GM18868 (cell line): ENCODE measurements around the gene NUCKS1.
A peak's percentile ranks its signal among the peaks of the same experiment; 100 is the strongest.

Experiments used
- ATAC-seq: cut with Tn5 transposase; IDR thresholded peaks from one replicate; pipeline ENCODE4 v1.9.1; 2021; ENCODE audit warnings: mild to moderate bottlenecking, moderate library complexity; ENCODE audit not compliant: unreplicated experiment

The NUCKS1 gene

DNA sequence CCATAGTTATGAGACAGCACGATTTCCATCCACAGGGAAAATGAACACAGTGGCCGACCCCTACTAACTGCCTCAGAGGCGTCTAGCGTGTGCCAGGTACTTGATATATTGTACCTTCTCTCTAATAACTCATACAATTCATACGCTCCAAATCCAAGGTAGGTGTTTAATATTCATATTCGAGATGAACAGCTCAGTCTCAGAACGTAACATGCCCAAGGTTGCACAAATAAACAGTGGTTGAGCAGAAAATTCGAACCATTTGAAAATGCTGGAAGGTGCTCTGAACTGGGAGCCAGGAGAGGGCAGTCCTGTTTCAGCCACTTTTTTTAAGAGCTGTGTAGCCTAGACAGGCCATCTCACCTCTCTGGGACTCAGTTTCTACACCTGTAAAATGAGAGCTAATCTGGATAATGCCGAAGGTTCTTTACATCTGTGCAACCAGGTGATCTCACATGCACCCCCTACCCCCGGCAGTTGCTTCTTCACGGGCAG, 77.5 kb downstream of the NUCKS1 start:
- no peak for ATAC-seq

DNA sequence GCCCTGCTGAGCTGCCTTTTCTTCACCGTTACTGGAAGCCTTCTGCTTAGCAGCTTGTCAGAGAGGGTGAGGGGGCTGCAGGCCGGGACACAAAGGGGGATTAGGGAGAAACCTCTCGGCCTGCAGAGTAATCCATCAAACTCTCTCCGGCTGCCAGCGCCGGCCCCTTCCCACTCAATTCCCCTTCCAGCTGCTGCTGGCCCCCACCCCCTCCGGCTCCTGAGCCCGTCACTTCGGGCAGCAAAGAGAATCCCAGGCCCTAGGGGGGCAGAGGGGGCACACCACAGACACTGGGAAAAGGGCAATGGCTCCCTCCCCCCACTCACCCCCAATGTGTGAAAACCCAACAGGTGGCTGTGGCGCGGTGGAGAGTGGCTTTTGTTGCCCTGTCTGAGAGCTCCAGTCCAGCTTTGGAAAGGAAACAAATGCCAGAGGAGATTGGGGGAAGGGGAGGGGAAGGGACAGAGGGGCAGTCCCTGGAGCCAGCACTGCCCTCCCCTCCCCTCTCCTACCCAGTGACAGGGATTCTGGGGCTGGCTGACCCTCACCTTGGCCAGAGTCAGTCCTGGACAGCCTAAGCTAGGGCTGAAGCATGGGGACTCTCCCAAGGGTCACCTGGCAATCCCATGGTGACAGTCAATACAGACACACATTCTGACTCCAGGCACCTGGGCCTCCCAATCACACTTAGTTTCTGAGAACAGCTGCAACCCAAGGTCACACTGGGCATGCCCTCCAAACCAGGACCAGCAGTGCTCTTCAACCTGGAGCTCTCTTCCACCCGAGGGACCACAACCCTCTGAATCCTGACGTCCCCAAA, 79.2 kb downstream of the NUCKS1 start:
- no peak for ATAC-seq

DNA sequence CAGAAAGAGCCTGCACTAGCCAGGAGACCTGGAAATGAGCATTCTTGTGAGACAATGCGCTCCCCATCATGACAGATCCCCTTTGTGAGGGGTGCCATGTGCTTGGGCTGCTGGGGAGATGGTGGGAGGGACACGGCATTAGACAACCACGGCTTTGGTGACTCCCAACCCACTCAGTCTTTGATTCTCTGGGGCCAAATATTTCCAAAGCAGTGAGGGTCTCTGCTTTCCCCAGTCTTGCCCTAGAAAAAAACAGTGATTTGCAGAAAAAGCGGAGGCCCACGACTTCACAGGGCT, 79.9 kb downstream of the NUCKS1 start:
- ATAC-seq, result no peak

DNA sequence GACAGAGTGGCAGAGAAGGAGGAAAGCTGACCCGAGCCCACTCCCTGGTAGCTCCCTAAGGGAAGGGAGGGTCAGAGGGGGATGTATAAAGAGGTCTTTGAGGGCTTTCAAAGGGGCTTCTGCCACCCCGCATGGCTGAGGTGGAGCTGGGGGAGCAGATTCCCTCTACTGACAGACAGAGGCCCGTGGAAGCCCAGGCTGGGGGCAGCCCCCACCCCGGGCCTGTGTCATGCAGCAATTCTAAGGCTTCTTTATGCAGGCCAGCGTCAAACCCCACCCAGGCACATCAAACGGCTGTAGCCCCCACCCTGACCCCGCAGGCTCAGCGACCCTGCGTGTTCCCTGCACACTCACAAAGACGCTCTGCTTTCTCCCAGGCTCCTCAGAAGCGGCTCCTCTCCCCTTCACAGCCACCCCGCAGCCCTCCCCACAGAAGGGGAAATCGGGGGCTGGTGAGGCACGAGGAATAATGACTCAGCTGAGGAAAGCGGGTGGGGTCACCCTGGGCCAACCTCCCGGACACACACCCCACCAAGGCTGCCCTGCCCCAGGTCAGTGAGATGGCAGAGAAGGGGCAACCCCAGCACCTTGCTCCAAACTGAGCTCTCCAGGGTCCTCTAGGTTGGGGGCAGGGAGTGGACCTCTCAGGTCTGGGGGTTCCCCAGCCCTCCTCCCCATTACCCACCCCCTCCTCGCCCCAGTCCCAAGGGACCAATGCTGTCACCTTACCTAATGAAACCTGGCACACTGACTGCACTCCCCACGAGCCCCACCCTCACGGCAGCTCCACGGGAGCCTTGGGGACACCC, 80.4 kb downstream of the NUCKS1 start:
- ATAC-seq, result peak; percentile 37

DNA sequence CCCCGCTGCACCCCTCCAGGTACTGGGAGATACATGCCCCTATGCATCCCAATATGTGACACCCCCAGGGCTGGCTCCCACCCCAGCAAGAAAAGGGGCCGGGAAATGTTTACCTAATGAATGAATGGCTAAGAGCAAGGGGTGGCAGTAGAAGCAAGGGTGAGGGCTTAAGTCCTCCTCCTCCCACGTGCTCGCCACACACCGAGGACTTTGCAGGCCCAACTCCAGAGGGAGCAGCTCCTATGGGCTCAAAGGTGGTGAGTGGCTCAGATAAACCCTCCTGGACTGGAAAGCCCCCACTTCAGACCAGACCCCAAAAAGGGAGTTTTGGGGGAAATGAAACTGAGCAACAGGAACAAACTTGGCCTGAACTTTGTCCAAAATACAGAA, 81.0 kb downstream of the NUCKS1 start:
- peak; percentile 31 for ATAC-seq

DNA sequence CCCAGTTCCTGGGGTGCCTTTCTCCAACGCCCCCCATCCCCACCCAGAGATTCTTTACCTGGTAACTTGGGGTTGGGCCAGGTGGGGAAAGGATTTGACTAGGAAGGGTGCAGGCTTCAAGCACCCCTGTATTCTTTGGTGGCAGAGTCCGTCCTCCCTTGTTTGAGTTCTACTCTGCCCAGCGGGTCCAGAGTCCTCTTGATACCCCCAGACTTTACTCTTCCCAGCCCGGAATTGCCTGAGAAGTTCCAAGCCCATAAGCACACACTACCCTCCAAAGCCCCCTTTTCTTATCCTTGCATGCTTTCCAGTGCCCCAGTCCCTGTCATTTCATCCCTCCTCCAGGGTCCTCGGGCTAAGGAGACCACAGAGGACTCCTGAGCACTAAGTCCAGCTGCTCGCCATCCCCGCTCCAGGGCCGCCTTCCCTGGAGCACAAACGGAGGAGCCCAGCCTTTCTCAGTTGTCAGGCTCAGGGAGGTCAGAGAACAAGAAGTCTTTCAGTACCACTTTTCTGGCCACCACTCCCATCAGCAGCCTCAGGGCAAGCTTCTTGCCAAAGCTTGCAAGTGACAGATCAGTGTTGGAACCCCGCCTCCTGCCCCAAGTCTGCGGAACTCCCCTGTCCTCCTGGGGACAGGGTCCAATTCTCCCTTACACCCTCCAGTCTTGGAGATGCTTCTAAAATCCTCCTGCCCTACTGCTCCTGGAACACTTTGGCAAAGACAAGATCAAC, 81.9 kb downstream of the NUCKS1 start:
- ATAC-seq, result no peak

DNA sequence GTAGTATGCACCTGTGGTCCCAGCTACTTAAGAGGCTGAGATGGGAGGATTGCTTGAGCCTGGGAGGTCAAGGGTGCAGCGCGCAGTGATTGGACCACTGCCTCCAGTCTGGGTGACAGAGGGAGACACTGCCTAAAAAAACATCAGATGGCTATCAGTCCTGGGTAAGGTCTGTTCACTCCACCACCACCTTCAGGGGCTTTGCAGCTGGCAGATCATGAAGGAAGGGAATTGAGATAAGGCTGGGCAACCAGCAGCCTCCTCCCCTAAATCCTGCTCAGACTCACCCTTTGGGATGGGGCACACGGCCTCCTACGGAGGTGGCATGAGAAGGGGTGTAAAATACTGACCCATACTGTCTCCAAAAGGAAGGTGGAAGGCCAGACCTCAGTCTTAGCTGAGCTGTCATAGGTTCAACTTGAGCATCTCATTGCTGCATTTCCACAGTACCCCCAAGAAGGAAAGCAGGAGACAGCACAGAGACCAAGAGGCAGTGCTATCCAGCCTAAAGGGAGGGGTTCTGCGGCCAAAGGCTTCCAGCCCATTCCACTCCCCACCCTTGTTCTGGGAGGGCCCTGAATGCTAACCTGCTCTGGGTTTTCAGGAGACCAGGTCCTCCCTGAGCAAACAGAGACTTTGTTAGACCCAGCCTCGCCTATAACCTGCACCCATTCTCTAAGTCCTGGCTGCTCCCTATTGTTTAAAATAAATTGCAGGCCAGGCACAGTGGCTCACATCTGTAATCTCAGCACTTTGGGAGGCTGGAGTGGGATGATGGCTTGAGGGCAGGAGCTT, 83.4 kb downstream of the NUCKS1 start:
- ATAC-seq, result no peak

DNA sequence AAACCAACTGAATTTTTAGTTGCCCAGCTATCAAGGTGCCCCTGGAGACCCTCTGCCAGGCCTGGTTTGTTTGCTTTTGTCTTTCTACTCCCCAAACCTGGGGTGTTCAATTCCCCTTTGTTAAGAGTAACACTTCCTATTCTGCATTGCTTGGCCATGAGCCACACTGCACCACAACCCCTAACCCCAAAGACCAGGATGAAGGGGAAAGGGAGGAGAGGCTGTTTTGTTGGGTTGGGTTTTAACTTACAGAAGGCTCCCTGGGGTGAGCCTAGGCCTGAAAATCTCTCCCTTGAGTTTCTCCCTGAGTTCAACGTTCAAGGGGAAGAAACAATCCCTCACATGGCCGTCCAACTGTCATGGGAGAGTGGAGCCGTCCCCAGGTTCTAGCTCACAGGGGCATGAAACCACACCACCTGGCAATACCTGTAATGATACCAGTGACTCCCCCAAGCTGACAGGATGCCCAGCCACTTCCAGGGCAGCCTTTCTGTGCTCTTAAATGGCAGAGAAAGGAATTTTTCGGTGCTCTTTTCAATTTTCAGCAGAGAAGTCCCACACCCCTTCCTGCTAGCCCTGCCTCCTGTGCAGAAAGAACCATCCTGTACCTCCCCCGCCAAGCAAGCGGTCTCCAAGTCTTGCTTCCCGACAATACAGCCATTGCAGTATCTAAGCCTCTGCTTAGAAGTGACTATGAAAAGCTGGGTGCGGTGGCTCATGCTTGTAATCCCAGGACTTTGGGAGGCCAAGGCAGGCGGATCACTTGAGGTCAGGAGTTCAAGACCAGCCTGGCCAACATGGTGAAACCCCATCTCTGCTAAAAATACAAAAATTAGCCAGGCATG, 84.6 kb downstream of the NUCKS1 start:
- peak; percentile 36 for ATAC-seq

DNA sequence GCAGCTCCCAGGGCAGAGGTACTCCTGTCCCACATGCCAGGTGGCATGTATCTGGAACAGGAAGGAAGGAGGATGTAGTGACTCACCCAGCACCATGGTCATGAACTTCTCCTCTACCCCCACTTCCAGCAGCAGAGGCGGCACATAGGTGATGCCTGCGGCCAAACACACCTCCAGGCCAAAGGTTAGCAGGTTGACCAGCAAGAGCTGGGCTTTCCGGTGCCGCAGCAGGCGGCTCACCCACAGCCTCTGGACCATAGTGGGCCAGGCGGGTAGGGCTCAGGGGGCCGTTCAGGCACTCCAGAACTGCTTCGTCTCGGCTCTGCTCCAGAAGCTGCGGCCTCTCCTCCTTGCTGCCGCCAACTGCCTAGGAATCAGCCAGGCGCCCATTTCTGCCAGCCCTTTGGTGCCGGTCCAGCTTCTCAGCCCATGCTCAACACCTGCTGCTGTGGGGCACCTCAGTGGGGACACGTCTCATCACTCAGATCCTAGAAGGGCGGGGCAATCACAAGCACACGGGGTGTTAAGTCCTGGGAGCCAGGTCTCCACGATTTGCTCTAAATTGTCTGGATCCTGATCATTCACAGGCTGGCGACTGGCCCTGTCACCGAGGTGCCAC, 85.5 kb downstream of the NUCKS1 start:
- ATAC-seq, result no peak

DNA sequence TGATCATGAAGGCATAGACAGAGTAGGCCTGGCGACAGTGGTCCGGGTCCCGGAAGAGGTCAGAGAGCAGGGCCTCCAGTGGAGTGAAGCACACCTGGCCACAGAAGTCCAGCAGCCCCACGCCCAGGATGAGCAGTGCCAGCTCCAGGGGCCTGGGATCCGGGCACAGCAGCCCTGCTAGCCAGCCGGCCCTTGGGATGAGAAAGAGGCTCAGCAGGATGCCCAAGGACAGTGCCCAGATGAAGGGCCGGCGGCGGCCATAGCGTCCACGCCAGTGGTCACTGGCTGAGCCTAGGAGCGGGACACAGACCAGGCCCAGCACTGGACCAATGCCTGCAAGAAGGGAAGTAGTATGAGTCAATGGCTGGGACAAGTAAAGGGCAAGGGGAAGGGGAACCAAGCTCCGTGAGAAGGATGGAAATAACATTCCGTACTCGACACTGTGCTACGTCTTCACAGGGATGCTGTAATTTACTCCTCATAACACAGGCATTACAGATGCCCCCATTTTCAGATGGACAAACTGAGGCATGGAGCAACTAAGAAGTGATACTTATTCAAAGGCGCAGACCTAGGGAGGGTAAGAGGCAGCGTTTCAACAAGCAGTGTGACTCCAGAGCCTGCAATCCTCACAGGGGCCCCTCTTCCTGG, 86.6 kb downstream of the NUCKS1 start:
- ATAC-seq, result no peak
